T-helper 22 cell (primary cell): ENCODE results near the gene ST6GALNAC6.
"Not testable (repeated sequence)": the region's sequence is repeated elsewhere in the genome, so short reads cannot be mapped to it uniquely, and the experiment has no call there.

Experiments used
- DNase-seq: peaks from one replicate; pipeline ENCODE4 v3.0.0-alpha.2; 2020; ENCODE audit warnings: low read depth

ST6GALNAC6 gene

GRCh38 chr9:127893392-127893791 is 6.0 kb downstream of the ST6GALNAC6 start:
- no peak for DNase-seq

- DNase-seq, result no peak
These were observed 6.6 kb downstream of the ST6GALNAC6 start for GRCh38 chr9:127892831-127893230.

GRCh38 chr9:127890053-127890452 is 9.3 kb downstream of the ST6GALNAC6 start:
- no peak for DNase-seq

- DNase-seq, result no peak
These were observed 11.6 kb downstream of the ST6GALNAC6 start for GRCh38 chr9:127887792-127888191.

GRCh38 chr9:127886401-127886972 is 12.9 kb downstream of the ST6GALNAC6 start:
- no peak for DNase-seq

GRCh38 chr9:127885508-127886281 is 13.7 kb downstream of the ST6GALNAC6 start:
- DNase-seq, result no peak

GRCh38 chr9:127884976-127885490 is 14.4 kb downstream of the ST6GALNAC6 start:
- no peak for DNase-seq

- DNase-seq, result no peak
These were observed 14.9 kb downstream of the ST6GALNAC6 start for GRCh38 chr9:127884427-127884911.

- DNase-seq, result no peak
These were observed 15.4 kb downstream of the ST6GALNAC6 start for GRCh38 chr9:127883959-127884358.

GRCh38 chr9:127881715-127882114 is 17.7 kb downstream of the ST6GALNAC6 start:
- not testable (repeated sequence) for DNase-seq

GRCh38 chr9:127880143-127880542 is 19.3 kb downstream of the ST6GALNAC6 start:
- DNase-seq, result no peak

- no peak for DNase-seq
These were observed 20.6 kb downstream of the ST6GALNAC6 start for GRCh38 chr9:127878652-127879390.

- DNase-seq, result no peak
These were observed 21.3 kb downstream of the ST6GALNAC6 start for GRCh38 chr9:127878001-127878651.

- no peak for DNase-seq
These were observed 21.8 kb downstream of the ST6GALNAC6 start, which contains the start of gene AK1 for GRCh38 chr9:127877566-127877998. AK1 (minus strand) TSS chr9:127877675; CDS start chr9:127874617, 3,058 bp downstream.

- DNase-seq, result no peak
These were observed 22.4 kb downstream of the ST6GALNAC6 start for GRCh38 chr9:127876764-127877562.

- no peak for DNase-seq
These were observed 23.2 kb downstream of the ST6GALNAC6 start for GRCh38 chr9:127876026-127876763.

GRCh38 chr9:127875306-127875966 is 24.0 kb downstream of the ST6GALNAC6 start:
- no peak for DNase-seq

GRCh38 chr9:127874301-127875221 is 24.8 kb downstream of the ST6GALNAC6 start:
- no peak for DNase-seq

- DNase-seq, result no peak
These were observed 25.5 kb downstream of the ST6GALNAC6 start for GRCh38 chr9:127873886-127874285.
